ENCODE measurements around the gene COBL. TPM values are rescaled to one million over a fixed set of nuclear protein-coding genes. Genes with fewer than 3 reads are reported as not detected.
"Not testable (repeated sequence)": the region's sequence is repeated elsewhere in the genome, so short reads cannot be mapped to it uniquely, and the experiment has no call there.

COBL gene
- polyA plus RNA-seq, 1 donor, result 145 TPM

- no peak for DNase-seq
These were observed 297.3 kb downstream of the COBL start for GRCh38 chr7:51019191-51019844.

- DNase-seq, result no peak
These were observed 298.8 kb downstream of the COBL start for GRCh38 chr7:51017576-51018535.

GRCh38 chr7:51016546-51016945 is 300.1 kb downstream of the COBL start:
- no peak for DNase-seq

- DNase-seq, result no peak
These were observed 301.0 kb downstream of the COBL start for GRCh38 chr7:51015581-51015980.

DNA sequence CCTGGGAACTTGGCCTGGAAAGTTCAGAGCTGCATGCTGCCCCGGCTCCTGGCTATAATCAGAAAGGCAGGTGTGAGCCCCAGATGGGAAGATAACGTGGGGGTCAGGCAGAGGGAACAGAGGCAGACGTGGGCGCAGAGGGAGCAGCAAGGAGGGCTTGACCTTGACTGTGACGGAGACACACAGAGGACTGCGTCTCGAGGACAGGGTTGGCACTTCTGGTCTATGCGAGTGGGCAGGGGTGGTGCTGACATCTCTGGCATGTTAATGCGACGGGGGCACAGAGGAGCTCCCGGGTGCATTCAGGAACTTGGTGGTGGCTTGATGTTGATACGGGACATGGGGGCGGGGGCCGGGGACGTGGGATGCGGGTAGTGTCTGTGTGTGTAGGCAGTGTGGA is 301.8 kb downstream of the COBL start:
- no peak for DNase-seq

DNA sequence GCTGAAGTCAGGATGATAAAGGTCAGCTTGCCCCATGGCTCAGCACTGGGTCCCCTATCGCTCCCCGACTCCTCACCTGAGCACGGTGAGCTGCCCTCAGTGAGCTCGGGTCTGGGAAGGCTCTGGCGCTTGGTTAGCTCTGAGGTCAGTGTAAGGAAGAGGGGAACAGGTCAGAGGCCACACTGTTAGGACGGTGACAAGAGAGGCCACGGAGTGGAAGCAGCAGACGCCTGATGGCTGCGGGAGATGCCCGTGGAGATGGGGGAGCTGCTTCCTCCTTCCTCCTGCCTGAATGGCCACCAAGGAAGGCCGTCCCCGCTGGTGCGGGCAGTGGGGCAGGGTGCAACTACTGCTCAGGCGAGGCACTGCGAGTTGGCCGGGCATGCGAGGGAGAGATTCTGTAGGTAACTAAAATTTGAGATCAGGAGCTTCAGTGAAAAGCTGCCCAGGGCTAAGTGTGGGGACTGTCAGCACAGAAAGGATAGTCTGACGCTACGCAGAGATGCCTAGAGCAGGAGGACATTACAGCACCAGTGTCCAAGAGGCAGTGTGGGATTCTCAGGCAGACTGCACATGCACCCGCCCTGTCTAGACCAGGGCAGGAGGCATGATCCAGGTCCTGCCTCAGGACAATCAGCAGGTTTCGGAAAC is 302.6 kb downstream of the COBL start:
- no peak for DNase-seq

- DNase-seq, result no peak
These were observed 303.3 kb downstream of the COBL start for GRCh38 chr7:51013218-51013786.

DNA sequence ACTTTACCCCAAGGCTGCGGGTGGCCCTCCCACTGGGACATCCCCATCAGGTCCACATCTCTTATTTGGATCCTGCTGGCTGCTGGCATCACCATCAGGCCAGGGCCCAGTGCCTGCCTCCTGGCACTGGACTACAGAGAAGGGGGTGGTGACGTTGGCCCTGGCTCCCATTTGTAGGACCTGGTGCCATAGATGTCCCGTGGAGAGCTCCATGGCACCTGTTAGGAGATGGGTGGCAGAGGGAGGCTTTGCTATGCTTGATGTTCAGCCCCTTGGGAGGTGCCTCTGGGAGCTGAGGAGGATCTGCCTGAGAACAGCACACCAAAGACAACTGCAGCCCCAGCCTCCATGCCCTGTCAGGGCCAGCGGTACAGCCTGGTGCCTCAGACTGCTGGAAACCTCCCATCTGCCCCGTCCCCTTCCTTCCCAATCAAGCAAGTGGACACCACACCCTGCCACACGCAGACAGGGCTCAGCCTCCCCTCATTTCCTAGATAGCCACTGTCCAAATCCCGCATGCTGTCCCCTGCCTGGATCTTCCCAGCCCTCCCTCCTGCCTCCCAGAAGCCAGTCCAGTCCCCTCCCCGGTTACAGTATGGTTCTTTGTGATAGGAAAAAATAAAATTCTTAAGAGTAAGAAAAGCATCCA is 303.9 kb downstream of the COBL start:
- no peak for DNase-seq

GRCh38 chr7:51011710-51012350 is 304.8 kb downstream of the COBL start:
- no peak for DNase-seq

DNA sequence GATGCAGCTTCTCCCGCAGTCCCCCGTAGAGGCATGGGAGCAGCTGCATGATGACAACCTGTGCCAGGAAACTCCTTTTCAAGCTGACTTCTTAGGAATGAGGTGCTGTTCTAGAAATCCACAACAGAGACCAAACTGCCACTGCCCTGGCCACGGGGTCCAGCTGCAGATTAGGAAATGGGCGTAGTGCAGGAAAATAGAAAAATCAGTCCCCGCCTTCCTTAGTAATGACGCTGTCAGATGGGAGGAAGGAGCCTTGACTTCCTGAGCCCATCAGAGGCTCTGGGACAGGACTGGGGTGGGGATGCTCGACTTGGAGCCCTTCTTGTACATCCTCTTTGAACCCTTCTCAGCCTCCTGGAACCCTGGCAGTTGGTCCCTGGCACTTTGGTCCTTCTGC is 306.1 kb downstream of the COBL start:
- no peak for DNase-seq

DNA sequence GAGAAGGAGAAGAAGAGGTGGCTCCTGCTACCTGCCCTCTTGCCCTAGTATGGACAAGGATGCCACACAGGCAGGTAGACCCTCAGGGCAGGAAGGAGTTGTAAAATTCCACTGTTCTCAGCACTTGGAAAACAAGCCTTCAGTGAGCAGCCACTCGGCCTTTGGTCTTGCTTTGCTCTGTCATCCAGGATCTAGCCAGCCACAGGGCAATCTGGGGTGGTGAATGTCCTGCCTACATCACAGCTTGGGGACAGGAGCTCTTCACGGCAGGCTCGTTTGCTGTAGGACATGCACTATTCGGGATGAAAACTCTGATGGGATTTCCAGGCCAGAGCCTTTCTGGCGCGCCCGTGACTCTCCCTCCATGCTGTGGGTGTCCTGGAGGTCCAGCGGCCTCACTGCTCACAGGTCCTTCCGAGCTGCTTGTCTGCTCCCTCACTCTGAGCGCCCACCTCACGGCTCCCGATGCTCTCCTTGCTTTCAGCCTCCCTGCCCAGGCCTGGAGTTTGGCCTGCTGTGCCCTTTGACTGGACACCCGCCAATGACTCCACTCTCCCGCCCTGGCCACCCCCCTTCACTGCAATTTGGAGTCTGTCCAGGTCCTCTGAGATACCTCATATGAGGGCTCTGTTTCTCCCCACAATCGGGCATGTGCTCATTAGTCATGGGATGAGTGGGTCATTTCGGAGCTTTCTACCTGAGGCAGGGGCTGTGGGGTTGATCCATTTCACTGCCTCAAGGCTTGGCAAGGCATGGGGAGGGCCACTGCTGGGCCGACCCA is 306.7 kb downstream of the COBL start:
- DNase-seq, result no peak

GRCh38 chr7:51007551-51008505 is 308.8 kb downstream of the COBL start:
- DNase-seq, result no peak

GRCh38 chr7:51006483-51007235 is 309.9 kb downstream of the COBL start:
- no peak for DNase-seq

DNA sequence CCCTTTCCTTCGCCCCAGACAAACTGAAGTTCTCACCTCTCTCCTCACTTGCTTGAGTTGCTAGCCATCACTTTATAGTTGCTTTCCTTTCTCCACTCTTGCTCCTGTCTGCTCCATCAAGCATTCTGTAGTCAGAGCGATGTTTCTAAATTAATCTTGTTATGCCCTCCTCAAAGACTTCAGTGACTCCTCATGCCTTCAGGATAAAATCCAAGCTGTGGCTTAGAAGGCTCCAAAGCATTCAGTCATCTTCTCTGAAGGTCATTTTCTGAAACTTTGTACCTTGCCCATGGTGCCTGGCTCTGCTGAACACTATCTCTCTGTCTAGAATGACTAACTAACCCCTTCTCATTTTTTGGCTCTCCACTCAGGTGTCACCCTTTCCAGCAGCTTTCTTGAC is 311.5 kb downstream of the COBL start:
- DNase-seq, result no peak

GRCh38 chr7:51000956-51001355 is 315.7 kb downstream of the COBL start:
- no peak for DNase-seq

- no peak for DNase-seq
These were observed 321.8 kb downstream of the COBL start for GRCh38 chr7:50994753-50995319.

GRCh38 chr7:50990214-50990613 is 326.4 kb downstream of the COBL start:
- not testable (repeated sequence) for DNase-seq

DNA sequence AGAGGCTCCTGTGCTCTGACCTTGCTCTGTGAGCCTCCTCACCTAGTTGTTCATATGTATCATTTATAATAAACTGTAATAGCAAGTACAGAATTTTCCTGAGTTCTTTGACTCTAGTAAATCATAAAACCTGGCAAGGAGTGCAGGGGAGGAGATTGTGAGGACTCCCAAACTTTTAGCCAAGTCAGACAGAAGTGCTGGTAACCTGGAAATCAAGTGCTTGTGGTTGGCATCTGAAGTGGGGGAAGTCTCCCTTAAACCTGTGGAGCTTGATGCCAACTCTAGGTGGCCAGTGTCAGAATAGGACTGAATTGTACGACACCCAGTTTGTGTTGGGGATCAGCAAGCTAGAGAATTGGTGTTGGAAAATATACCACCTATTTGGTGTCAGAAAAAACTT is 327.6 kb downstream of the COBL start:
- DNase-seq, result no peak

DNA sequence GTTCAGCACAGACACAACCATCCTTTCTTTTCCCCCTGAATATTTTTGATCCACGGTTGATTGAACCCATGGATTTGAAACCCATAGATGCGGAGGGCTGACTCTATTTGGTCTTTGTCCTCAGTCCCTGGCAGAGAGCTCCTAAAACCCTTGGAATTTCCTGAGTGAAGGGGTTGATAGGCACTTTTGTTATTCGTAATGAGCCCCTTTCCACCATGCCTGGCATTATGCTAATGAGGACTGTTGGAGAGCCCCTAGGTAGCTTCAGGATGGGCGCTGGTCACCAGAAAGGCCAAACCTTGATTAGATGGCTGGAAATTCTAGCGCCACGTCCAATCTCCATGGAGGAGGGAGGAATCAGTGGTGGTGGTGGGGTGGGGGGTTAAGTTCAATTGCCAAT is 328.1 kb downstream of the COBL start:
- DNase-seq, result no peak
